Mammary epithelial cell (primary cell): ENCODE measurements around the gene IL12RB2.

Source experiments
- CTCF ChIP-seq, 2 donors: IDR thresholded peaks in 1 of 2; conservative IDR thresholded peaks in 1 of 2; 2 replicates each; pipeline ENCODE4 v1.5.1; 2011 to 2012; ENCODE audit warnings: inconsistent platforms in 2 of 2, low read length in 2 of 2, mild to moderate bottlenecking in 2 of 2, control low read depth in 1 of 2, low read depth in 1 of 2; ENCODE audit not compliant: insufficient read depth in 1 of 2; ENCODE audit errors: extremely low read depth in 1 of 2
- EZH2 ChIP-seq: IDR thresholded peaks from 2 replicates; pipeline ENCODE4 v1.6.1; 2012; ENCODE audit warnings: low read length, inconsistent platforms, borderline replicate concordance

DNA sequence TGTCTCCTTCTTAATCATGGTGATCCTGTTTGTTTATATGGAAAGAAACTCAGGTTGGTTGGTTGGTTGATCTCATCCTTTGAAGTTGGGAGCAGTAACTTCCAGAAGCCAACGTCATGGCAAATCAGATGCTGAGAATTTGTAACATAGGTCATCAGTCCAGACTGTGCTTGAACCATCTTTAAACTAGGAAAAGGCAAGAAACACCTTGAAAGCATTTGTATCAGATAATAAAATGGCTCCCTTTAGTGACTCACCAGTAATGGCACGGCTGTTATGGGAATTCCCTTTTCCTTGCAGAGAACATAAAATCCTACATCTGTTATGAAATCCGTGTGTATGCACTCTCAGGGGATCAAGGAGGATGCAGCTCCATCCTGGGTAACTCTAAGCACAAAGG lies 64.5 kb downstream of the IL12RB2 start:
- TF ChIP-seq CTCF (conservative IDR thresholded peaks at IDR 0.05 in 1 of 2, IDR thresholded peaks at IDR 0.05 in 1 of 2; ENCODE audit: extremely low read depth in 1 of 2, insufficient read depth in 1 of 2, low read depth in 1 of 2, low read length in 2 of 2) (no peak), EZH2 (no peak)
